Kidney capillary endothelial cell (primary cell): Measurements from ENCODE around the gene OR11A1.

ENCODE experiments used
- DNase-seq: peaks from one replicate; pipeline ENCODE4 v3.0.0-alpha.2; 2018; ENCODE audit warnings: low spot score

OR11A1 gene

DNA sequence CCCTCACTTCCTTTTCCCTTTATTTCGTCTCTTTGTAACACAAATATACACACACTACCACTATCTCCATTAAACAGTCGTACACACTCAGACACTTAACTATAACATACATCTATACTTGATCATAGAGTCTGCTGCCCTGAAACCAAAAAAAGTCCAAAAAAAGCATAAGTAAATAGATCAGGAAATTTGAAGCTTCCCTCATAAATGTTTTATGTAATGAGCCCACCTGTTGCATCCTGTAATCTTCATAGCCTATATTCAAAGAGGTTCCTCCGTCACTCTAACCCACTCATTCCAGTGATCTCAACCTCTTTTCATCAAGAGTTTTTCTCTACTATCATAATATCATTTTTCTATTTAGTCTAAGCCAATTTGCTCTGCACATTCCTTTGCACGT is 68.3 kb downstream of the OR11A1 start:
- DNase-seq, result no peak

- DNase-seq, result peak; percentile 5
Observed at GRCh38 chr6:29376003-29376402, 80.9 kb downstream of the OR11A1 start.
